Activated effector memory CD4-positive, alpha-beta T cell treated with anti-CD3 and anti-CD28 coated beads, Interleukin-2, amount 50 U/mL, for 16 hours (primary cell): ENCODE data around the gene PRSS53.
"Not testable (repeated sequence)": the region's sequence is repeated elsewhere in the genome, so short reads cannot be mapped to it uniquely, and the experiment has no call there.

Source experiments
- DNase-seq: peaks from one replicate; pipeline ENCODE4 v3.0.0-alpha.2; 2020

The PRSS53 gene

GRCh38 chr16:31088459-31089183 is at the start of gene PRSS53:
Gene PRSS53, minus strand, starts transcription at chr16:31088943. Its CDS starts 134 bp downstream, at chr16:31088809.
- no peak for DNase-seq

- DNase-seq = not testable (repeated sequence)
Observed at GRCh38 chr16:31136822-31137499, 48.2 kb upstream of the PRSS53 start.

GRCh38 chr16:31136287-31136662 is 47.5 kb upstream of the PRSS53 start:
- DNase-seq = no peak

- DNase-seq = no peak
Observed at GRCh38 chr16:31135535-31136286, 47.0 kb upstream of the PRSS53 start, which contains the start of gene PRSS8. Gene PRSS8, minus strand, starts transcription at chr16:31135727. Its CDS starts 229 bp downstream, at chr16:31135498.

GRCh38 chr16:31134625-31135534 is 46.1 kb upstream of the PRSS53 start:
- no peak for DNase-seq

- DNase-seq = no peak
Observed at GRCh38 chr16:31134091-31134571, 45.4 kb upstream of the PRSS53 start.

- DNase-seq = no peak
Observed at GRCh38 chr16:31133046-31133501, 44.3 kb upstream of the PRSS53 start.

- no peak for DNase-seq
Observed at GRCh38 chr16:31132303-31132979, 43.7 kb upstream of the PRSS53 start.

- no peak for DNase-seq
Observed at GRCh38 chr16:31131841-31132271, 43.1 kb upstream of the PRSS53 start.

GRCh38 chr16:31131416-31131815 is 42.7 kb upstream of the PRSS53 start:
- DNase-seq = no peak

GRCh38 chr16:31130899-31131298 is 42.2 kb upstream of the PRSS53 start:
- DNase-seq = no peak

- no peak for DNase-seq
Observed at GRCh38 chr16:31130336-31130891, 41.7 kb upstream of the PRSS53 start.

- no peak for DNase-seq
Observed at GRCh38 chr16:31129568-31130335, 41.0 kb upstream of the PRSS53 start.

GRCh38 chr16:31128711-31129567 is 40.2 kb upstream of the PRSS53 start:
- DNase-seq = no peak

- no peak for DNase-seq
Observed at GRCh38 chr16:31127182-31127581, 38.4 kb upstream of the PRSS53 start.

GRCh38 chr16:31125844-31126243 is 37.1 kb upstream of the PRSS53 start:
- no peak for DNase-seq

- DNase-seq = no peak
Observed at GRCh38 chr16:31120129-31120528, 31.4 kb upstream of the PRSS53 start.

- no peak for DNase-seq
Observed at GRCh38 chr16:31118223-31119155, 29.7 kb upstream of the PRSS53 start.
